ENCODE measurements around the gene EIPR1.
"Not testable (repeated sequence)": the region's sequence is repeated elsewhere in the genome, so short reads cannot be mapped to it uniquely, and the experiment has no call there.

EIPR1 gene

GRCh38 chr2:3204031-3204821 is 173.4 kb downstream of the EIPR1 start:
- no peak for DNase-seq

- DNase-seq = no peak
These were observed 174.1 kb downstream of the EIPR1 start for GRCh38 chr2:3203497-3204019.

- DNase-seq = no peak
These were observed 174.7 kb downstream of the EIPR1 start for GRCh38 chr2:3202926-3203325.

- no peak for DNase-seq
These were observed 176.3 kb downstream of the EIPR1 start for GRCh38 chr2:3201281-3201680.

- no peak for DNase-seq
These were observed 177.1 kb downstream of the EIPR1 start for GRCh38 chr2:3200420-3200939.

GRCh38 chr2:3199627-3200345 is 177.8 kb downstream of the EIPR1 start:
- DNase-seq = no peak

- not testable (repeated sequence) for DNase-seq
These were observed 178.9 kb downstream of the EIPR1 start for GRCh38 chr2:3198671-3199192.

- no peak for DNase-seq
These were observed 179.5 kb downstream of the EIPR1 start for GRCh38 chr2:3198119-3198518.

GRCh38 chr2:3197308-3197707 is 180.3 kb downstream of the EIPR1 start:
- no peak for DNase-seq

GRCh38 chr2:3196716-3197115 is 180.9 kb downstream of the EIPR1 start:
- DNase-seq = no peak

GRCh38 chr2:3195641-3196476 is 181.8 kb downstream of the EIPR1 start:
- no peak for DNase-seq

GRCh38 chr2:3194828-3195227 is 182.8 kb downstream of the EIPR1 start:
- no peak for DNase-seq

GRCh38 chr2:3193443-3194330 is 183.9 kb downstream of the EIPR1 start:
- DNase-seq = no peak

- no peak for DNase-seq
These were observed 184.7 kb downstream of the EIPR1 start for GRCh38 chr2:3192920-3193319.

GRCh38 chr2:3192281-3192818 is 185.3 kb downstream of the EIPR1 start:
- no peak for DNase-seq

GRCh38 chr2:3189961-3190360 is 187.7 kb downstream of the EIPR1 start:
- DNase-seq = no peak

GRCh38 chr2:3189076-3189591 is 188.5 kb downstream of the EIPR1 start:
- no peak for DNase-seq

GRCh38 chr2:3188405-3188946 is 189.1 kb downstream of the EIPR1 start:
- DNase-seq = no peak

GRCh38 chr2:3187467-3187866 is 190.2 kb downstream of the EIPR1 start:
- no peak for DNase-seq

GRCh38 chr2:3186766-3187165 is 190.9 kb downstream of the EIPR1 start:
- no peak for DNase-seq

GRCh38 chr2:3185910-3186309 is 191.7 kb downstream of the EIPR1 start:
- DNase-seq = no peak
